ENCODE measurements around the gene CSMD2. TPM values are rescaled to one million over a fixed set of nuclear protein-coding genes. Genes with fewer than 3 reads are reported as not detected.

Gene CSMD2
- total RNA-seq, 2 experiments from 2014 or later, result not detected

DNA sequence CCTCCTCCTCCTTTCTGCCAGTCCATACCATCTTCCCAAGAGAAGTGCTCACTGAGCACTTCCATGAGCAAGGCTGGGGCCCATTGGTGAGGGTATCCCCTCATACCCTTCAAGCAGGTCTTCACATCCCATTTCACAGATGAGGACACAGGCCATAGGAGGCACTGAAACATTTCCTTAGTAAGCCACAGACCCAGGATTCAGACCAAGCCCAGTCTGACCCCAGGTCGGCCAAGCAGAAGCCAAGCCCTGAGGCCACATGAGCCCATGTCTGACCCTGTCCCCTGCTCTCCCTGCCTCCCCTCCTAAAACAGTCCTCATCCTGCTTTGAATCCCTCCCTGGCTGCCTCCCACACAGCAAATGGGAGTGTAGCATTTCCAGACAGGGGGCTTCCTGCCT, 546.4 kb downstream of the CSMD2 start:
- ATAC-seq (ENCODE audit: poor library complexity) (no peak), DNase-seq (no peak)
- peaks cover 45% of the 10 kb centered on the region for H3K27me3 Mint-ChIP-seq
- Histone ChIP-seq H3K27ac (ENCODE audit: low read depth in 1 of 2, low read length in 2 of 2) (no peak overlapping the region), H3K36me3 (ENCODE audit: insufficient read depth, low read length) (no peaks in the 10 kb centered on the region), H3K4me3 (ENCODE audit: low read length) (no peak overlapping the region), H3K9me3 (ENCODE audit: control insufficient read depth in 1 of 2, insufficient read depth in 1 of 2, low read length in 2 of 2) (no peaks in the 10 kb centered on the region), H3K27me3 (ENCODE audit: control insufficient read depth in 1 of 2, insufficient read depth in 2 of 2, low read length in 2 of 2) (peaks cover 14 to 24% of the 10 kb centered on the region in 2 experiments), H3K4me1 (ENCODE audit: insufficient read depth, low read length) (no peaks in the 10 kb centered on the region)
- TF ChIP-seq, protein P1, sequence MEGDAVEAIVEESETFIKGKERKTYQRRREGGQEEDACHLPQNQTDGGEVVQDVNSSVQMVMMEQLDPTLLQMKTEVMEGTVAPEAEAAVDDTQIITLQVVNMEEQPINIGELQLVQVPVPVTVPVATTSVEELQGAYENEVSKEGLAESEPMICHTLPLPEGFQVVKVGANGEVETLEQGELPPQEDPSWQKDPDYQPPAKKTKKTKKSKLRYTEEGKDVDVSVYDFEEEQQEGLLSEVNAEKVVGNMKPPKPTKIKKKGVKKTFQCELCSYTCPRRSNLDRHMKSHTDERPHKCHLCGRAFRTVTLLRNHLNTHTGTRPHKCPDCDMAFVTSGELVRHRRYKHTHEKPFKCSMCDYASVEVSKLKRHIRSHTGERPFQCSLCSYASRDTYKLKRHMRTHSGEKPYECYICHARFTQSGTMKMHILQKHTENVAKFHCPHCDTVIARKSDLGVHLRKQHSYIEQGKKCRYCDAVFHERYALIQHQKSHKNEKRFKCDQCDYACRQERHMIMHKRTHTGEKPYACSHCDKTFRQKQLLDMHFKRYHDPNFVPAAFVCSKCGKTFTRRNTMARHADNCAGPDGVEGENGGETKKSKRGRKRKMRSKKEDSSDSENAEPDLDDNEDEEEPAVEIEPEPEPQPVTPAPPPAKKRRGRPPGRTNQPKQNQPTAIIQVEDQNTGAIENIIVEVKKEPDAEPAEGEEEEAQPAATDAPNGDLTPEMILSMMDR (IDR thresholded peaks at IDR 0.05), result no peak
- H3K36me3 Mint-ChIP-seq (ENCODE audit: low read depth), result no peaks in the 10 kb centered on the region
- POLR2A ChIA-PET, result no interaction called here
- no peak overlapping the region for H3K4me3 Mint-ChIP-seq
- intact Hi-C loops (cut with DNase I, micrococcal nuclease), result no loop called here
- no peaks in the 10 kb centered on the region for H3K9me3 Mint-ChIP-seq
- CTCF ChIA-PET, result no interaction called here
- H3K4me1 Mint-ChIP-seq (ENCODE audit: low read depth), result no peaks in the 10 kb centered on the region
- H3K27ac Mint-ChIP-seq, result no peak overlapping the region

DNA sequence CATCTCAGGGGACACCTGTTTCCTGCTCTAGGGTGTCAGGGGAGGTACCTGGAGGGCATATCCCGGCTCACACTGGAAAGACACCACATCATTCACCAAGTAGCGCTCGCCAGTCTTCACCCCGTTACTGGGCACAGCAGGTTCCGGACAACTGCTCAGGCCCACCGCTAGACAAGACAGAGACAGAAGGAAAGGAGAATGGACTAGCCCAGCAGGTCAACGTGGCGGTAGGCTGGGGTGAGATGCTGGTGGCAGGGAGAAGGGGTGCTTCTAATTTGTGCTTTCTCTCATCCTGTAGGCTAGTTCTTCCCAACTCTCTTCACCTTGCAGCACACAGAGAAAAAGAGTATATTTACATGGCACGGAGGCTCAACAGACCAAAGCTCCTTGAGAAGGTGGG, 547.6 kb downstream of the CSMD2 start:
- intact Hi-C loops (cut with DNase I, micrococcal nuclease), result no loop called here
- H3K27ac ChIP-seq (ENCODE audit: low read depth in 1 of 2, low read length in 2 of 2), result no peak overlapping the region
- TF ChIP-seq, protein P1 (IDR thresholded peaks at IDR 0.05), result no peak
- H3K9me3 ChIP-seq (ENCODE audit: control insufficient read depth in 1 of 2, insufficient read depth in 1 of 2, low read length in 2 of 2), result no peaks in the 10 kb centered on the region
- no peaks in the 10 kb centered on the region for H3K36me3 ChIP-seq (ENCODE audit: insufficient read depth, low read length)
- no peak overlapping the region for H3K4me3 ChIP-seq (ENCODE audit: low read length)
- ChIA-PET POLR2A (no interaction called here), CTCF (interaction anchor here (2.0 kb wide), 1 partner anchor 15 kb away, joined by 6 read pairs; no protein-coding TSS in a partner anchor)
- Mint-ChIP-seq H3K36me3 (ENCODE audit: low read depth) (no peaks in the 10 kb centered on the region), H3K4me3 (no peak overlapping the region), H3K27me3 (peaks cover 45% of the 10 kb centered on the region), H3K4me1 (ENCODE audit: low read depth) (no peaks in the 10 kb centered on the region), H3K27ac (no peak overlapping the region), H3K9me3 (no peaks in the 10 kb centered on the region)
- DNase-seq (no peak), ATAC-seq (ENCODE audit: poor library complexity) (no peak)
- no peaks in the 10 kb centered on the region for H3K4me1 ChIP-seq (ENCODE audit: insufficient read depth, low read length)
- H3K27me3 ChIP-seq (ENCODE audit: control insufficient read depth in 1 of 2, insufficient read depth in 2 of 2, low read length in 2 of 2), result peaks cover 14 to 27% of the 10 kb centered on the region in 2 experiments

DNA sequence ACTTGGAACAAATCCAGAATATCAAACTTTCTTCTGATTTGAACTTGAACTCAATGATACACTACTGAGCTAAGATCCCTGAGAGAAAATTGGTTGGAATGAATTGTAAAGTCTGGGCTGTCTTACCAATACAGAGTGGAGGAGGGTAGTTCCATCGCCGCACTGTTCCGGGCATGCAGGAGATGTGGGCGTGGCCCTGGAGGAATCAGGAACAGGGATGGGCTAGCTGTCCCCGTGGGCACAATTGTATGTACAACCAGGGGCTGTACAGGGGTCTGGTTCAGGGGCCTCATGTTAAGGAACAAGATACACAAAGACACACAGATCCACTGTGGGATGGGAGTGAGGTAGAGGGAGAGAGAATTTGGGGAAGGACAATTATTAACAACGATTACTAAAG, 548.2 kb downstream of the CSMD2 start:
- Mint-ChIP-seq H3K27me3 (peaks cover 44% of the 10 kb centered on the region), H3K4me3 (no peak overlapping the region), H3K9me3 (no peaks in the 10 kb centered on the region), H3K27ac (no peak overlapping the region), H3K4me1 (ENCODE audit: low read depth) (no peaks in the 10 kb centered on the region), H3K36me3 (ENCODE audit: low read depth) (no peaks in the 10 kb centered on the region)
- intact Hi-C loops (cut with DNase I, micrococcal nuclease), result no loop called here
- Histone ChIP-seq H3K36me3 (ENCODE audit: insufficient read depth, low read length) (no peaks in the 10 kb centered on the region), H3K4me1 (ENCODE audit: insufficient read depth, low read length) (no peaks in the 10 kb centered on the region), H3K4me3 (ENCODE audit: low read length) (no peak overlapping the region), H3K27ac (ENCODE audit: low read depth in 1 of 2, low read length in 2 of 2) (no peak overlapping the region), H3K27me3 (ENCODE audit: control insufficient read depth in 1 of 2, insufficient read depth in 2 of 2, low read length in 2 of 2) (peaks cover 14 to 27% of the 10 kb centered on the region in 2 experiments), H3K9me3 (ENCODE audit: control insufficient read depth in 1 of 2, insufficient read depth in 1 of 2, low read length in 2 of 2) (no peaks in the 10 kb centered on the region)
- ATAC-seq (ENCODE audit: poor library complexity) (no peak), DNase-seq (no peak)
- TF ChIP-seq, protein P1 (IDR thresholded peaks at IDR 0.05), result no peak
- POLR2A ChIA-PET, result no interaction called here
- CTCF ChIA-PET, result interaction anchor here (2.0 kb wide), 1 partner anchor 16 kb away, joined by 6 read pairs; no protein-coding TSS in a partner anchor

Data from CD4-positive, alpha-beta T cell (primary cell).